Suprapubic skin (tissue), 4 donors: Measurements from ENCODE around the gene ADD2. TPM values are rescaled to one million over a fixed set of nuclear protein-coding genes. Genes with fewer than 3 reads are reported as not detected.
"Not testable (repeated sequence)": the region's sequence is repeated elsewhere in the genome, so short reads cannot be mapped to it uniquely, and the experiment has no call there.

Experiments
- DNase-seq, 2 donors: peaks; one replicate each; pipeline ENCODE4 v3.0.0-alpha.2; 2019; ENCODE audit warnings: low spot score in 2 of 2
- H3K27ac ChIP-seq: fragments of 200-600 bp; sonication (generic); one replicate; pipeline ENCODE4 v1.5.1; 2019
- H3K27me3 ChIP-seq: fragments of 200-600 bp; sonication (generic); one replicate; pipeline ENCODE4 v1.5.1; 2019
- H3K36me3 ChIP-seq: fragments of 200-600 bp; sonication (generic); one replicate; pipeline ENCODE4 v1.5.1; 2019
- H3K4me1 ChIP-seq: fragments of 200-600 bp; sonication (generic); one replicate; pipeline ENCODE4 v1.5.1; 2019
- H3K4me3 ChIP-seq: fragments of 200-600 bp; sonication (generic); one replicate; pipeline ENCODE4 v1.5.1; 2019; ENCODE audit warnings: mild to moderate bottlenecking
- H3K9me3 ChIP-seq: fragments of 200-600 bp; sonication (generic); one replicate; pipeline ENCODE4 v1.5.1; 2019
- CTCF ChIP-seq, 2 donors: fragments of 200-600 bp in 1 of 2; fragments of 450-650 bp in 1 of 2; sonication (generic) in 1 of 2; IDR thresholded peaks; one replicate each; pipeline ENCODE4 v1.5.1; 2016 to 2019; ENCODE audit warnings: antibody characterized with exemption in 2 of 2, mild to moderate bottlenecking in 1 of 2, moderate library complexity in 1 of 2
- EP300 ChIP-seq: sonication (generic); formaldehyde crosslinking; IDR thresholded peaks from one replicate; pipeline ENCODE4 v1.6.1; 2017; ENCODE audit warnings: antibody characterized with exemption
- POLR2A ChIP-seq, 2 donors: fragments of 450-650 bp; IDR thresholded peaks; one replicate each; pipeline ENCODE4 v1.6.1; 2017; ENCODE audit warnings: antibody characterized with exemption in 2 of 2, mild to moderate bottlenecking in 2 of 2, moderate library complexity in 2 of 2
- POLR2AphosphoS5 ChIP-seq, 3 donors: sonication (generic); formaldehyde crosslinking; IDR thresholded peaks; one replicate each; pipeline ENCODE4 v1.6.1; 2017; ENCODE audit warnings: antibody characterized with exemption in 3 of 3
- WGBS: methylation state at CpG from one replicate; pipeline ENCODE4 v1.1.5; 2018; 5-methylcytosine and 5-hydroxymethylcytosine counted together
- total RNA-seq, 4 donors: library from RNA; depleted of rRNA; stranded (reverse); fragments of >200 nt; gene quantifications; one replicate each; pipeline ENCODE4 v1.1.0, GENCODE V29; 2016

ADD2 gene
- total RNA-seq, 4 donors from 2014 or later: 1.4 to 2.3 (median 1.5) TPM

GRCh38 chr2:70799706-70800105 is 31.7 kb upstream of the ADD2 start:
- TF ChIP-seq EP300 (no peak), POLR2AphosphoS5 (IDR thresholded peaks at IDR 0.05) (no peak), CTCF (IDR thresholded peaks at IDR 0.05) (no peak), POLR2A (IDR thresholded peaks at IDR 0.05) (no peak)
- peaks cover 18% of the 10 kb centered on the region for H3K27me3 ChIP-seq
- H3K4me3 ChIP-seq: no peak overlapping the region
- DNase-seq: no peak
- no peak overlapping the region for H3K27ac ChIP-seq
- H3K9me3 ChIP-seq: peaks cover 6% of the 10 kb centered on the region
- H3K36me3 ChIP-seq: no peaks in the 10 kb centered on the region
- H3K4me1 ChIP-seq: no peaks in the 10 kb centered on the region
- WGBS: 84% methylated on average over 2 of the region's 2 CpGs

DNA sequence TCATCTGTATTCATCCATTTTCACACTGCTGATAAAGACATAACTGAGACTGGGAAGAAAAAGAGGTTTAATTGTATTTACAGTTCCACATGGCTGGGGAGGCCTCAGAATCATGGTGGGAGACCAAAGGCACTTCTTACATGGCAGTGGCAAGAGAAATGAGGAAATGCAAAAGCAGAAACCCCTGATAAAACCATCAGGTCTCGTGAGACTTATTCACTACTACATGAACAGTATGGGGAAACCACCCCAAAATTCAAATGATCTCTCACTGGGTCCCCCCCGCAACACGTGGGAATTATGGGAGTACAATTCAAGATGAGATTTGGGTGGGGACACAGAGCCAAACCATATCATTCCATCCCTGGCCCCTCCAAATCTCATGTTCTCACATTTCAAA is 30.0 kb upstream of the ADD2 start:
- H3K4me3 ChIP-seq, H3K36me3 ChIP-seq, H3K9me3 ChIP-seq, DNase-seq, H3K27ac ChIP-seq, H3K4me1 ChIP-seq: not testable (repeated sequence)
- 93% methylated on average over 3 of the region's 3 CpGs for WGBS
- peaks cover 31% of the 10 kb centered on the region for H3K27me3 ChIP-seq

DNA sequence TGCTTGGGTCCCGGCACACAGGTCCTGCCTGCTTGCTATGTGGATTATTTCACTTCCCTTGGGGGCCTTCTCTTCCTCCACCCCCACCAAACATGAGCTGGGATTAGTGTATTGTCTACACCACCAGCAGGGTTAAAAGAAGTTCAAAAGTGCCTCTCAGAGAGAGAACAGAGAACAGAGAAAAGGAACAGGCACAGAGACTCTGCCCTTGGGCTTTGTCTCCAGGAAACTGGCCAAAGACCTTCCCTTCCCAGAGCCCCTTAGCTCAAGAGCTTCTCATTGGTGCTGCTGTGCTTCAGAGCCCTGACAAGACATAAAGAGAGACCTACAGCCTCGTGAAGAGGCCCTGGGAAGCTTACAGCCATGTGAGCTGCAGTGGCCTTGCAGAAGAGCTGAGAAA is 29.5 kb upstream of the ADD2 start:
- no peak overlapping the region for H3K4me3 ChIP-seq
- no peak for TF ChIP-seq POLR2A (IDR thresholded peaks at IDR 0.05)
- TF ChIP-seq CTCF (IDR thresholded peaks at IDR 0.05): no peak
- TF ChIP-seq EP300: no peak
- no peak for TF ChIP-seq POLR2AphosphoS5 (IDR thresholded peaks at IDR 0.05)
- H3K27ac ChIP-seq: no peak overlapping the region
- no peaks in the 10 kb centered on the region for H3K4me1 ChIP-seq
- 69% methylated on average over 2 of the region's 2 CpGs for WGBS
- no peak for DNase-seq
- H3K9me3 ChIP-seq: peaks cover 6% of the 10 kb centered on the region
- no peaks in the 10 kb centered on the region for H3K36me3 ChIP-seq
- peaks cover 31% of the 10 kb centered on the region for H3K27me3 ChIP-seq

- peaks cover 6% of the 10 kb centered on the region for H3K9me3 ChIP-seq
- H3K4me1 ChIP-seq: no peaks in the 10 kb centered on the region
- peaks cover 38% of the 10 kb centered on the region for H3K27me3 ChIP-seq
- 100% methylated on average over 1 of the region's 1 CpG for WGBS
- H3K4me3 ChIP-seq: no peak overlapping the region
- no peak overlapping the region for H3K27ac ChIP-seq
- no peak for DNase-seq
- TF ChIP-seq POLR2AphosphoS5 (IDR thresholded peaks at IDR 0.05) (no peak), POLR2A (IDR thresholded peaks at IDR 0.05) (no peak), EP300 (no peak), CTCF (IDR thresholded peaks at IDR 0.05) (no peak)
- H3K36me3 ChIP-seq: no peaks in the 10 kb centered on the region
Observed at GRCh38 chr2:70796262-70796661, 28.3 kb upstream of the ADD2 start.

DNA sequence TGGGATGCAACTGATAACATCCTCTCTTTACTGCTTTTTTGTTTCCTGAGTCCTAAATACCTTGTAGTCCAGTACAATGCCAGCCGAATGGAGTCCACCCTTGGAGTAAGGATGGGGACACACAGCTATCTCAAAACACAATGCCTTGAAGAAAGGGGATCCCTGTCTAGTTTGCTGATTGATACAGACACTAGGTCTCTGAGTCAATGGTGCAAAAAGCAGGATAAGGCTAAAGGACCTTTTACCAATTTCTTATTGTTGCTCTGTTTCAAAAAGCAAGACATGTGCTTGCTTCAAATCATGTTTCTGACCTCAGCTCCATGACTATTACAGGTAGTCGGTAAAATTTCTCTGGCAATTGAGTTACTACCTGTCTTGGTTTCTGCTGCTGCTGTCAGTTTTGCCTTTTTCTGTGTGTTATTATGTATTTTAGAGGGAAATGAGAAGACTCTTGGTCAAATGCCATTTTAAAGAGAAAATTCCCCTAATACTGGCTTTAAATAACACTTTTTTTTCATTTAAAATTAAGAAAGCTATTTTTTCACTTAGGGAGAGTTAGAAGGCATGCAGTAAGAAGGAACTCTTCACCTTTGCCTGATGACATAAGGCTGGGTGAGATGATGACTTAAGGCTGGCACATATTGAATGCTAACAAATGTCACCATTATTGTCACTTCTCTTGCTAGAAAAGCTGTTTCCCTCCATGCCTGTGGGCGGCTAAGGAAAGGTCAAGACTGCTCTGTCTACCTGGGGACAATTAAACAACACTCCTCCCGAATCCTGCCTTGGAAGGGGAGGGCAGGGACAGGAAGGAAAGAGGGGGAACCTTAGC is 27.4 kb upstream of the ADD2 start:
- Histone ChIP-seq H3K4me3 (no peak overlapping the region), H3K9me3 (peaks cover 6% of the 10 kb centered on the region), H3K27ac (no peak overlapping the region), H3K27me3 (peaks cover 47% of the 10 kb centered on the region), H3K4me1 (peaks cover 3% of the 10 kb centered on the region), H3K36me3 (no peaks in the 10 kb centered on the region)
- WGBS: 70% methylated on average over 4 of the region's 4 CpGs
- TF ChIP-seq POLR2AphosphoS5 (IDR thresholded peaks at IDR 0.05): no peak
- no peak for TF ChIP-seq EP300
- no peak for TF ChIP-seq CTCF (IDR thresholded peaks at IDR 0.05)
- TF ChIP-seq POLR2A (IDR thresholded peaks at IDR 0.05): no peak
- DNase-seq: no peak
